Stimulated activated CD8-positive, alpha-beta memory T cell treated with anti-CD3 and anti-CD28 coated beads, Interleukin-4, amount 100 ng/mL, for 48 hours (primary cell): ENCODE results near the gene PTPRU.

Experiments used
- DNase-seq: peaks from one replicate; pipeline ENCODE4 v3.0.0-alpha.2; 2020

Gene PTPRU

DNA sequence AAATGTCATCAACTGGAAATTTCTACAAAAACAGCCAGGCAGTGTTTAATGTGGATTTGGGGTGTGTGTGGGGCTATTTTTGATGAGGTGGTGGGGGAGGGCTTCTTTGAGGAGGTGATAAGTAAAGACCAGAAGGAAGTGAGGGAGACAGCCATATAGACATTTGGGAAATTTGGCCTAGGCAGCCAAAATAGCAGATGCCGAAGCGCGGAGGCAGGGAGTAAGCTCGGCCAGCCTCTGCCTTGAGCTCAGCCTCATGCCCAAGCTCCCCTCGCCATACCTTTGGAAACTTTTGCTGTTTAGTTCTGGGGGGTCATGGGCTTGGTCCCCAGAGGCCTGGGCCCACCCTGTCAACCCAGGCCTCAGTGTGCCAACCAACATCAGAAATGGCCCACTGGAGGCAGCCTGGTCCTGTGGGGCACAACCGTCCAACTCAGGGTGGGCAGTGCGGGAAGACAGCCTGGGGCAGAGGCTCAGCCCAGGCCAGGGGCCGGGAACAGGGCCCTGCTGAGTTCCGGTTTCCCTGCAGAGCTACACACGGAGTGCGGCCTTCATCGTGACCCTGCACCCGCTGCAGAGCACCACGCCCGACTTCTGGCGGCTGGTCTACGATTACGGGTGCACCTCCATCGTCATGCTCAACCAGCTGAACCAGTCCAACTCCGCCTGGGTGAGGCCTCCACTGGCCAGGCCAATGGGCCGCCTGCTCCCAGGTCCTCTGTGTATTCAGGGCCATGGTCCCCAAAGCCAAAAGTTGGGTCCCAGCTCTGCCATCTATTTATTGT lies 84.0 kb downstream of the PTPRU start:
- DNase-seq, result no peak

DNA sequence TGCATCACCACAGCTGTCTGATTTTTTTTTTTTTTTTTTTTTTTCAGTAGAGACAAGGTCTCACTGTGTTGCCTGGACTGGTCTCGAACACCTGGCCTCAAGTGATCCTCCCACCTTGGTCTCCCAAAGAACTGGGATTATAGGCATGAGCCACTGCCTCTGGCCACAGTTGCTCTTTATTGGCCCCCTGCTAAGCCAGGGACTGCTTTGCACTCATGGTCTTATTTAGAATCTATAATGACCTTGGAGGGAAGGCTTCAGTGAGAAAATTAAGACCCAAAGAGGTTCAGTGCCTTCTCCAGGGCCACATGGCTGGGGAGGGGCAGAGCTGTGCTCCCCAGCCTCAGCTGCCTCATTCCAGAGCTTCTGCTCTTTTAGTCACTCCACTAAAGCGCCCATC lies 84.9 kb downstream of the PTPRU start:
- DNase-seq, result no peak

DNA sequence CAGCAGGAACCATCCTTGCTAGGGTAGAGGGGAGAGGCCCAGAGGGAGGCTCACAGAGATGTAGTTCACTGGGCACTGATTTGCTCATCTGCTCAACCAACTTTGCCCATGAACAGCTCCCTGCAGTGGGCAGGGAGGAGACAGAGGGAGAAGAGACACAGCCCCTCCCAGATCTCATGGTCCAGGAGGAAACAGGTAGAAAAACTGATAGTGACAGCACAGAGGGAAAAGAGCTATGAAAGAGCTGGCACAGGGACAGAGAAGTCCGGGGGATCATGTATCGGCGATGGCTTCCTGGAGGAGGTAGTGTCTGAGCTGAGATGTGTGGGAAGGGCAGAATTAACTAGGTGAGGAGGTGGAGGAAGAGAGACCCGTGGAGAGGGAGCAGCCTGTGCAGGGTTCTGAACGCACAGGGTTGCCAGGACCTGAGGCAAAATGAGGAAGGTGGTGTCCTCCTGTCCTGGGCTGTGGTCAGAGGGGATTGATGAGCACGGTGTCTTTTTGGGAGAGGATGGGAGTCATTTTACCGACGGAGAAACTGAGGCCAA lies 85.9 kb downstream of the PTPRU start:
- DNase-seq, result no peak

DNA sequence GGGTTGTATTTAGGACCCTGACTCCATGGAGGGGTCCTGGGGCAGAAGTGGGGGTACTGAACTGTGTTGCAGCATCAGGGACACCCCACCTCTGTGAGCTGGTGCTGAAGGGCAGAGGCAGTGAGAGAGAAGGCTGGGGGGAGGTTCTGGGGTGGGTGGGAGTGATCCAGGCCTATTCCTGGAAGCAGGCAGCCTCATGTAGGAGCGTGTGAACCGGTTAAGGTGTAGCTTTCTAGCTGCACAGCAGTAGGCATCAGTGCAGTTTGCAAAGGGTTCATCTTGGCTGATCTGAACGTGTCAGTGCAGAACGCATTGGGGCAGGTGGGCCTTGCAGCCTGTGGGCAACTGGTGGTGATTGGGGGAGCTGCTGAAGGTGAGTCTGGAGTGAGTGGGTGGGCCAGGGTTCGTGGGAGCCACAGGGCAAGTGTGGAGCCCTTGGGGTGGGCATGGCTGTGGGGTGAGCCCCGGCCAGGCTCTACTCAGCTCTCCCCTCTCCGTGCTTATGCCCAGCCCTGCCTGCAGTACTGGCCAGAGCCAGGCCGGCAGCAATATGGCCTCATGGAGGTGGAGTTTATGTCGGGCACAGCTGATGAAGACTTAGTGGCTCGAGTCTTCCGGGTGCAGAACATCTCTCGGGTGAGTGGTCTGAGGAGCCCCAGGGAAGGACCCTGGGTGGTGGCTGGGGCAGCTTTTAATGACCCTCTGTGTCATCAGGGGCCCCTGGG lies 86.7 kb downstream of the PTPRU start:
- DNase-seq, result no peak

DNA sequence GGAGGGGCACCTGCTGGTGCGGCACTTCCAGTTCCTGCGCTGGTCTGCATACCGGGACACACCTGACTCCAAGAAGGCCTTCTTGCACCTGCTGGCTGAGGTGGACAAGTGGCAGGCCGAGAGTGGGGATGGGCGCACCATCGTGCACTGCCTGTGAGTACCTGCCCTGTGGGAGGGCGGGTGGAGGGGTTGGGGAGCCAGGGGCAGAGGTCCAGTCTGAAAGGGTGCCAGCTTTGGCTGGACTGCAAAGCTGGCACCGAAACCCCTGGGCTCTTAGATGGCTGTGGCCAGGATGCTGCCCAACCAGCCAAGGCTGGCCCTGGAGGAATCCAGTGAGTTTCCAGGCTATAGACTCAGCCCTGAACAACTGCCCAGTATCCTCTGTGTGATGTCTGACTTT lies 87.3 kb downstream of the PTPRU start:
- DNase-seq, result no peak

DNA sequence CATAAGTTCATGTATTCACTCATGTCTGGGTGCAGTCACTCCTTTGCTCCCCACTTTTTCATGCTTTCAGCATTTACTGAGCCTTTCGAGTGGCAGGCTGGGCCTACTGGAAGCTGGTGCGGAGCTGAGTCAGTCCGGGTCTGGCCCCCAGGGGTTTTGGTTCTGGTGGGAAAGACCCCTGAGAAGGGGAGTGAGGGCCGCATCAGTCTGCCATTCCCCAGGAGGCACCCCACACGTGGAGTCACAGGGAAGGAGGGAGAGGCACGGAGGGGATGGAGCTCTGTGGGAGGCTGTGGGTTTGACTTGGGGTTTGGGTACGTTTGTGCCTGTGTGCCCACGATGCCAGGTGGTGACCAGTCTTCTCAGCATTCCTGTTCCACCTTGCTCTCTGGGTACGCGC lies 87.9 kb downstream of the PTPRU start:
- no peak for DNase-seq

DNA sequence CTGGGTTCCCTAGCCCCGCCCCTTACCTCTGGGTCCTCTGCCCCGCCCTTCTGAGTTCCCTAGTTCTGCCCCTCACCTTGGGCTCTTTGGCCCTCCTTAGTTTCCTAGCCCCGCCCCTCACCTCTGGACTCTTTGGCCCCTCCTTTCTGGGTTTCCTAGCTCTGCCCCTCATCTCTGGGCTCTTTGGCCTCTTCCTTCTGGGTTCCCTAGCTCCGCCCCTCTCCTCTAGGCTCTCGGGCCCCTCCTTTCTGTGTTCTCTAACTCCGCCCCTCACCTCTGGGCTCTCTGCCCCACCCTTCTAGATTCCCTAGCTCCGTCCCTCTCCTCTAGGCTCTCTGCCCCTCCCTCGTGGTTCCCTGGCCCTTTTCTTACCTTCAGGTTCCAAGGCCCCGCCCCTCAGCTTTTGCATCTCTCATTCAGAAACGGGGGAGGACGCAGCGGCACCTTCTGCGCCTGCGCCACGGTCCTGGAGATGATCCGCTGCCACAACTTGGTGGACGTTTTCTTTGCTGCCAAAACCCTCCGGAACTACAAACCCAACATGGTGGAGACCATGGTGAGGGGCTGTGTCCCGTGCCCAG lies 88.5 kb downstream of the PTPRU start:
- no peak for DNase-seq

DNA sequence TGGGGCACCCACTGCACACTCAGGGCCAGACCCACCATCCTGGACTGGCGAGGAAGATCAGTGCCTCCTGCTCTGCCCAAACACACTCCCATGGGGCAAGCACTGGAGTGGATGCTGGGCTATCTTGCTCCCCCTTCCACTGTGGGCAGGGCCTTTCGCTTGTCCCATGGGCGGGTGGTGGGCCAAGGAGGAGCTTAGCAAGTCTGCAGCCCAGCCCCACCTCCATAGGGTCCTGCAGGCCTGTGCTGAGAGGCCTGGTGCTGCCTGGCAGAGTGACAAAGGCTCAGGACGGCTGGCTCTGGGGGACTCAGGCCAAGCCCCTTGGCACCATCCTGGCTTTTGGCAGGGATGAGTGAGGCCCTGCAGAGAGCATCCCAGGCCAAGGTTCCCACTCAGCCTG lies 89.4 kb downstream of the PTPRU start:
- no peak for DNase-seq

DNA sequence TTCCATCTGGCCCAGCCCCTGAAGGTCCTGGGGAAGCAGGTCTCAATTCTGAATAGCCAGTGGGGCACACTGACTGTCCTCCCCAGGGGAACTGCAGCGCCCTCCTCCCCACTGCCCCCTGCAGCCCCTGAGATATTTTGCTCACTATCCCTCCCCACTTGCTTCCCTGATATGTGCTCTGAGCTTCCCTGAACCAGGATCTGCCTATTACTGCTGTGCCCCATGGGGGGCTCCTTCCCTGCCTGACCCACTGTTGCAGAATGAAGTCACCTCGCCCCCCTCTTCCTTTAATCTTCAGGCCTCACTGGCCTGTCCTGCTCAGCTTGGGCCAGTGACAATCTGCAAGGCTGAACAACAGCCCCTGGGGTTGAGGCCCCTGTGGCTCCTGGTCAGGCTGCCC lies 89.8 kb downstream of the PTPRU start:
- DNase-seq, result no peak

DNA sequence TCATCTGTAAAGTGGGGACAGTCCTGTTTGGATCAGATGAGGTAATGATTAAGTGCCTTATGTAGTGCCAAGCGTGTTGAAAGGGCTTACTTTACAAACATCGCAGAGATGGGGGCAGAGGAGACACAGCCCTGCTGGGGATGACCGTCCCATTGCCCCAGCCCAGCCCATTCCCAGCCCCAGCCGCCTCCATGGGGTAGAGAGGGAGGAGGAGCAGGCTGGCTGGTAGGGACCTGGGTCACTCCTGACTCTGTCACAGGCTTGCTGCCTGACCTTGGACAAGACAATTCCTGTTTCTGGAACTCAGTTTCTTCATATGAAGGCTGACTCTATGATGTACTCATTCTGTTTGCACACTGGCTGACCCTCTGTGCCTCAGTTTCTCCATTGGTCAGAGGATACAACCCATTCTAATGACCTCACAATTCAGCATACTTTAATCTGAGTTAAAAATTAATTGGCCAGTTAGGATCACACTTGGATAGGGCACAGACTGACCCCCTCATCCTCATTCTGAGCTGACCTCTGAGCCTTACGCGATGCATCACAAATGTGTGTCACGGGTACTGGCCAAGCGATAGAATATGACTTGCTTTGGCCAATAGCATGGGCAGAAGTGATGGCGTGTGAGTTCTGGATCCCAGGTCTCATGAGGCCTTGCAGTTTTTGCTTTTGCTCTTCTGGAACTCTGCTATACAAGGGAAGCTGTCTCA lies 91.1 kb downstream of the PTPRU start:
- no peak for DNase-seq

DNA sequence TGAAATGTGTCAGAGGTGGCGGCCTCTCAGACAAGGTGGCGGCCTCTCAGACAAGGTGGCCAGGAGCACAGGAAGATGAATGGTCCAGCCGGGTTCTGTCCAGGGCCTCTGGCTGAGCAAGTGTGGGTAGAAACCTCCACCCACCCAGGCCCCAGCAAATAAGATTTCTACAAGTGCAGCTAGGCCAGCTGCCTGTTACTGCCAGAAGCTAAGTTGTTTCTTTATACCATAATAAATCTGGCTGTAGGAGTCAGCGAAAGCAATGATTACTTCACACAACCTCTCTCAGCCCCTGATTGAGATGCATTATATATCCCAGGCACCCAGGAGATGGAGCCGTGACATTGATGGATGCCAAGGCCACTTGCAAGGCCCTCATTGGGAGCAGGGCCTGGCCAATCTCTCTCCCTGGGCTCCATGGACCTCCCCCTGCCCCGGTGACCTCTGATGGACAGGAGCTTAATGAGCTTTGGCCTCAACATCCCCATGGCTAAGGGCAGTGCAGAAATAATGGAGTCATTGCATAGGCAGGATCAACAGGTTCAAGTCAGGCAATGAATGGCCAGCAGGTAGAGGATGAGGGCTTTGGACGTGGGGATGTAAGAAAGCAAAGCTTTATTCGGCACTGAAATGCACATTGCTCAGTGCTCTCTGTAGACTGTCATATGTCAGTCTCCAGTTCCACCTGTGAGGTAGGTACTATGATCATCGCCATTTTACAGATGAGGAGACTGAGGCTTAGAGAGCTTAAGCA lies 92.9 kb downstream of the PTPRU start:
- DNase-seq, result no peak

DNA sequence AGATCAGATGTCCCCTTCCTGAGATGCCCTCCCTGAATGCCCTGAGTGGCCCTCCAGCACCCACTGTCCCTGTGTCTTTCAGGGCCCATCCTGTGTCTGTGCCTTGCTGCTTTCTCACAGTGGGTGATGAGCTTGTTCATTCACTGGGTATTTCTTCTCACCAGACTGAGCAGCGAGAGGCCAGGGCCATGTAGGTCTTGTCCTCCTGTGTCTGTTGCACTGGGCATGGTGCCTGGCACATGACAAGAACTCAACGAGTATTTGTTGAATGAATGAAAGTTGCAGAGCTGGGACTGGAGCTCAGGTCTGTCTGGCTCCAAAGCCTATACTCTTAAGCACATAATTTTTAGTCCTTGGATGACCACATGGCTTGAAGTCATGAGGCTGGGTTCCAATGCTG lies 93.8 kb downstream of the PTPRU start:
- no peak for DNase-seq

DNA sequence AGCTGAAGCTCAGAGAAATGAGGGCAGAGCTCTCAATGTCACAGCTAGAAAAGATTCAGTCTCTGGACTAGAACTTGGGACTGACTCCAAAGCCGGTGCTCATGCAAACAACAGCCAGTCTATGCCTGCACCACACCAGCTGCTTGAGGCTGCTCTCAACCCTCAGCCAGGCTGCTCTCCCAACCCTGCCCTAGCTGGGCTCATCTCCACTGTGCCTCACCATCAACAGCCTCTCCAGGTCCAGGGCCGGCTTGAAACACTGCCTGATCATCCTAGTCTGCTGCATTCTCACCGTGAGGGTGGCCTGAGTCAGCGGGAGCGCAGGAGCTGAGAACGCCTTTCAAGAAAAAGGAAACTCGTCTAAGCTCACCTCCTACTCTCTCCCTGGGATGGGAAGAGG lies 94.5 kb downstream of the PTPRU start:
- DNase-seq, result no peak

DNA sequence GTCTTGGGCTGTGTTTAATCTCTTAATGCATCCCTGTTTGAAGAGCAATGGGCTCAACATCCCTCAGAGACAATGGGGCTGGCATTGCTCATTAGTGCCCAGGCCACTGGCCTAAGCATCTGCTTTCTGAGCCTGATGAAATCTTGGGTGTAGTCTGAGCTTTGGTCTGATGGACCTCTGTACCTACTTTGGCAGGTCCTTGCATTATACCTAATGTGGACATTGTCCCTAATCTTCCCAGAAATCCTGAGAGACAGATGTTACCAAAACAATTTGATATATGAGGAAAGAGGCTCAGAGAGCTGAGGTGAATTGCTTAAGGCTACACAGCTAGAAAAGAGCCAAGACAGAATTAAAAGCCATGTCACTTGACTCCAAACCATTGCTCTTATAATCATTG lies 95.0 kb downstream of the PTPRU start:
- DNase-seq, result no peak

DNA sequence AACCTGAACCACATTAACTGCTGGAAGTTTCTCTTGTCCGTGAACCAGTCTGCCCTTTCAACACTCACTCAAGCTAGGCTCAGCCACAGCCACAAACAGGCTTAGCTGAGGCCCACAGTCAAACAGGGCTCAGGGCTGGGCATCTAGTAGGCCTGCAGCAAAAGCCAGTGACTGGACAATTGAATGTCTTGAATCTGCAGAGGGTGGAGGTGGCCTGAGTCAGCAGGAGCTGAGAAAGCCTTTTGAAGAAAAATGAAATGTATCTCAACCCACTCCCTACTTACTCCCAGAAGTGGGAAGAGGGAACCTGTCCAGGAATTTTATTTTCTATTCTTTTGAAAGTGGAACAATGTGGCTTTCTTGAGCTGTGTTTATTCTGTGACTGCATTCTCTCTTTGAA lies 95.4 kb downstream of the PTPRU start:
- no peak for DNase-seq

DNA sequence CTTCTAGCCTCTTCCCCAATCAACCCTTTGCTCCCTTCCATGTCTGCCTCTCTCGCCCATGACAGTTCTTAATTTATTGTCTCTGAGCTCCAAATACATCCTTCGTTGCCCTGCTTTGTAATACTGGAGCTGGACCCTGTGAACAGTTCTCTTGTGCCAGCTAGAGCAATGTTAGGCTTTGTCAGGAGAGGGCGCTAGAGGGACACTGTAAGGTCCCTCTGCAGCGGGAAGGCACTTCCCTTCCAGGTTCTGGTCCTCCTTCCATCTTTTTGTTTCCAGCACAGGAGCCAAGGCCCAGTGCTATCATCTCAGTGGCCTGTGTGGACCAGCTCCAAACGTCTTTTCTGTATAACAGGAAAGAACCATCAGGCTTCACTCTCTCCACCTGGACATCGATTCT lies 95.9 kb downstream of the PTPRU start:
- peak; percentile 51 for DNase-seq

DNA sequence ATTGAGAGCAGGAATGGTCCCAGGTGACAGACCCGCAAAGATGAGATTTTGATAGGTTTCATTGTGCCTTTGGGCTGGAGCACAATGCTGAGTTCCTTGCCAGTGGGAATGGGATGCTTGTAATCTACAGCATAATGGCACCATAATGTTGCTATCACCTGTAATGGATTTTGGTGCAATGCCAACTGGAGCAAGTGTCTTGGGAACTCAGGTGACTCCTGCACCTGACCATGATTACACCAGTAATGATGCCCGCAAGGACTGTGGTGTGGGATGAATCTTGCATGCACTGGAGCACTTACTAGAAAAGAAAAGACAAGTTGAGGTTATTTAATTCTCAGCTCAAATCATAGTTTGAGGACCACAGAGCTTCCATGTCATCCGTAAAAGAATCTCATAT lies 96.7 kb downstream of the PTPRU start:
- no peak for DNase-seq

DNA sequence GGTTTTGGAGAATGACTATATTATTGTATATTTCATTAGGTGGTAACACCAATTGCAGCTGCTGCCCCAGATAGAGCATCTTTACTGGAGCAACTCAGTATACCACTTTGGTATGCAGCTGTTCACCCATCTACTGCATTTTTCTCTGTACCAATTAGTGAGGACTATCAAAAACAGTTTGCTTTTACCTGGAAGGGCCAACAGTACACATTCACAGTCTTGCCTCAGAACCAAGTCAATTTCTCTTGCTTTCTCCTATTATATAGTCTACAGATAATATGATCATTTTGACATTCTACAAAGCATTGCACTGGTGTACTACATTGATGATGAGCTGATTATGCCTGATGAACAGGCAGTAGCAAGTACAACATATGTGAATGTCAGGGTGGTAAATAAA lies 99.3 kb downstream of the PTPRU start:
- no peak for DNase-seq

DNA sequence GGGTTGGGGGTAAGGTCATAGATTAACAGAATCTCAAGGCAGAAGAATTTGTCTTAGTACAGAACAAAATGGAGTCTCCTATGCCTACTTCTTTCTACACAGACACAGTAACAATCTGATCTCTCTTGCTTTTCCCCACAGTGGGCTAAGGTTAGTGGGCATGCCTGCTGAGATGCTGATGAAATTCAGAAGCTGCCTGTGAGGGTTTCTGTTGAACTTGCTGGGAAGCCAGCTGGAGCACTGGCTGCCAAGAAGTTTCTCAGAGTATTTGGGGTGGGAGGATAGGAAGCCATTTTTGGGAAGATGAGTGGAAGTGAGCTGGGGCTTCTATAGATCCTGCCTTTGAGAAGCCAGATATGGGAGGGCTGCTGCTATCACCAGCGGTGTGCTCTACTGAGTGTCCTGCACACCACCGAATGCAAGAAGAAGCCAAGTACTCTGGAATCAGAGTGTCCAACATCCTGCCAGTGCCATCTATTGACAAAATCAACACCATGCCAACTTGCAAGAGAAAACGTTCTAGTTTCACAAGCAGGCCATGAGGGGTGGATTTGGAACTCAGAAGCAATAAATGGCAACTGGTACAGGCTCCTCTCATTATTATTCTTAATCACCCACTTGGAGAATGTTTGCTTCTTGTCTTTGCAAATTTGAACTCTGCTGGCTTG lies 102.7 kb downstream of the PTPRU start:
- no peak for DNase-seq

DNA sequence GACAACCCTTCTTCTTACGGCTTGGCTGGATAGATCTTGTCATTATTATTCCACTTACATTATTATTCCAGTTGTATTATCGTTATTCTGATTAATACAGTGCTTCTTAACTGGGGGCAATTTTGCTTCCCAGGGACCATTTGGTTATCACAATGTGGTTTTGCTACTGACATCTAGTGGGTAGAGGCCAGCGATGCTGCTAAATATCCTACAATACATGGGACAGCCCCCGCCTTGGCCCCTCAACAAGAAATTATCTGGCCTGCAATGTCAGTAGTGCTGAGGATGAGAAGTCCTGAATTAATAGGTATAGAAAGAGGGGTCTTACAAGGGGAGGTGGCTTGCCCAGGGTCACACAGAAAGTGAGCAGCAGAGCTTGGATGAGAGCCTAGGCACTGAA lies 105.6 kb downstream of the PTPRU start:
- no peak for DNase-seq

DNA sequence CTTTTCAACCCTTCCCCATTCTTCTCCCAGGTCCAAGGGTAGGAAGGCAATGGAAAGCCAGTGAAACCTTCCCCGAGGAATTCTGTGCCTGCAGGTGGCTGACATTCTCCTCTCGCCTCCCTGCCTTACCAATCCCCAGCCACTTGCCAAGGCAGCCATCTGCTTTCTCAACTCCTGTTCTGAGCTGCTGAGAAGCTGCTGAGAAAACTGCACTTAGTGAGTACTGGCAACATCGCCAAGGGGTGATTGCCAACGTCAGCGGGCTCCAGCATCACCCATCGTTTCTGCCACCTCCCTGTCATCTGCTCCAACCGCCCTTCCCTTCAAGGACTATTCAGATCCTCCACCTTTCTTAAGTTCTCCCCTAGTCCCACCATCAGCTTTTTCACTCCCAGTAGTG lies 106.0 kb downstream of the PTPRU start:
- no peak for DNase-seq

DNA sequence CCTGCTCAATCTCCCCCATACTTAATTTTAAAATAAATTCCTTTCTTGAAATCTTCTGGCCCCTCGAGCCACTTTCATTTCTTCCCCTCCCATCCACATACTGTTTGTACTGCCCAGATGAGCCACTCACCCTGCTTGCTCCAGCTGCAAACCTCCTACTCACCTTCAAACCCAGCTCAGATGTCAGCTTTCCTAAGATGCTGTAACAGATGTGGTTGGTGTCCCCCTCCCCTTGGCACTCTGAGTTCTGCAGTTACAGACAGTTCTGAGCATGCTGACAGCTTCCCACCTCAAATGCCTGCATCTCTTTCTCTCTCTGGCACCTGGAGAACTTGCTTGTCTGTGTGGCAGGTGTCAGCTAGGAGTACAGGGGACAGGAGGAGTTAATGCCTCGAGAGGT lies 106.7 kb downstream of the PTPRU start:
- DNase-seq, result no peak
